Measurements from ENCODE around the gene THRSP.
A peak's percentile ranks its signal among the peaks of the same experiment; 100 is the strongest.
"Not testable (repeated sequence)": the region's sequence is repeated elsewhere in the genome, so short reads cannot be mapped to it uniquely, and the experiment has no call there.

Gene THRSP

GRCh38 chr11:78063440-78064181, at the start of gene THRSP:
TSS of gene THRSP (plus strand) at chr11:78063861. CDS start at chr11:78063882, 21 bp downstream.
- no peak for DNase-seq

GRCh38 chr11:78014937-78015520, 48.6 kb upstream of the THRSP start:
- not testable (repeated sequence) for DNase-seq

GRCh38 chr11:78015878-78016277, 47.8 kb upstream of the THRSP start:
- DNase-seq: no peak

- no peak for DNase-seq
Measured at GRCh38 chr11:78019808-78020207, 43.9 kb upstream of the THRSP start.

- DNase-seq: no peak
Measured at GRCh38 chr11:78020246-78020645, 43.4 kb upstream of the THRSP start.

GRCh38 chr11:78021611-78022010, 42.0 kb upstream of the THRSP start:
- no peak for DNase-seq

GRCh38 chr11:78022397-78023396, 41.0 kb upstream of the THRSP start, which contains the start of gene KCTD14:
TSS of gene KCTD14 (minus strand) at chr11:78023276. CDS start at chr11:78023249, 27 bp downstream.
- DNase-seq: peak; percentile 95

- DNase-seq: no peak
Measured at GRCh38 chr11:78023426-78023825, 40.2 kb upstream of the THRSP start.

GRCh38 chr11:78025378-78025777, 38.3 kb upstream of the THRSP start:
- DNase-seq: no peak

- DNase-seq: no peak
Measured at GRCh38 chr11:78027759-78028158, 35.9 kb upstream of the THRSP start.

- not testable (repeated sequence) for DNase-seq
Measured at GRCh38 chr11:78028423-78028822, 35.2 kb upstream of the THRSP start.

- DNase-seq: peak; percentile 100
Measured at GRCh38 chr11:78030429-78031325, 33.0 kb upstream of the THRSP start.

- DNase-seq: peak; percentile 28
Measured at GRCh38 chr11:78031629-78032028, 32.0 kb upstream of the THRSP start.

- peak; percentile 66 for DNase-seq
Measured at GRCh38 chr11:78032090-78032489, 31.6 kb upstream of the THRSP start.

GRCh38 chr11:78033040-78033439, 30.6 kb upstream of the THRSP start:
- DNase-seq: no peak

- DNase-seq: no peak
Measured at GRCh38 chr11:78034623-78035022, 29.0 kb upstream of the THRSP start.

- no peak for DNase-seq
Measured at GRCh38 chr11:78036313-78036712, 27.3 kb upstream of the THRSP start.

- DNase-seq: peak; percentile 88
Measured at GRCh38 chr11:78037056-78037455, 26.6 kb upstream of the THRSP start.

- DNase-seq: no peak
Measured at GRCh38 chr11:78037825-78038620, 25.6 kb upstream of the THRSP start.

GRCh38 chr11:78038697-78039313, 24.9 kb upstream of the THRSP start:
- peak; percentile 34 for DNase-seq

Data from NCI-H69 (cell line).